Stomach (tissue), 19 donors: Measurements from ENCODE around the gene WNT6. TPM values are rescaled to one million over a fixed set of nuclear protein-coding genes. Genes with fewer than 3 reads are reported as not detected.
A peak's percentile ranks its signal among the peaks of the same experiment; 100 is the strongest.

Experiments
- DNase-seq, 2 donors: peaks; one replicate each; pipeline versions ENCODE4 v3.0.0 to v3.0.0-alpha.2; 2013 to 2019
- H3K27ac ChIP-seq, 5 donors: fragments of 200-600 bp in 4 of 5; sonication (generic) in 4 of 5; one replicate each; pipeline ENCODE4 v1.5.1; 2013 to 2019; ENCODE audit warnings: mild to moderate bottlenecking in 1 of 5, moderate library complexity in 1 of 5
- H3K27me3 ChIP-seq, 3 donors: fragments of 200-600 bp; sonication (generic); one replicate each; pipeline ENCODE4 v1.5.1; 2017 to 2019; ENCODE audit warnings: mixed run types in 1 of 3
- H3K36me3 ChIP-seq, 4 donors: fragments of 200-600 bp; sonication (generic); 1 replicate in 3 of 4; 2 replicates in 1 of 4; pipeline ENCODE4 v1.5.1; 2016 to 2019
- H3K4me1 ChIP-seq, 4 donors: fragments of 200-600 bp; sonication (generic); one replicate each; pipeline ENCODE4 v1.5.1; 2016 to 2019
- H3K4me3 ChIP-seq, 4 donors: fragments of 200-600 bp; sonication (generic) in 3 of 4; one replicate each; pipeline ENCODE4 v1.5.1; 2016 to 2019; ENCODE audit warnings: mild to moderate bottlenecking in 1 of 4
- H3K9me3 ChIP-seq, 4 donors: fragments of 200-600 bp; sonication (generic); one replicate each; pipeline ENCODE4 v1.5.1; 2016 to 2019
- CTCF ChIP-seq, 7 experiments: fragments of 450-650 bp in 4 of 7; fragments of 200-600 bp in 3 of 7; sonication (generic) in 3 of 7; IDR thresholded peaks; one replicate each; pipeline ENCODE4 v1.5.1; 2016 to 2019; ENCODE audit warnings: antibody characterized with exemption in 7 of 7, control low read depth in 2 of 7, mild to moderate bottlenecking in 1 of 7
- EP300 ChIP-seq: sonication (generic); formaldehyde crosslinking; IDR thresholded peaks from one replicate; pipeline ENCODE4 v1.6.1; 2017; ENCODE audit warnings: antibody characterized with exemption
- POLR2A ChIP-seq, 4 donors: fragments of 450-650 bp; IDR thresholded peaks; one replicate each; pipeline ENCODE4 v1.6.1; 2016; ENCODE audit warnings: antibody characterized with exemption in 4 of 4, control low read depth in 2 of 4, mild to moderate bottlenecking in 1 of 4, moderate library complexity in 1 of 4
- POLR2AphosphoS5 ChIP-seq, 3 donors: sonication (generic); formaldehyde crosslinking; IDR thresholded peaks; one replicate each; pipeline ENCODE4 v1.6.1; 2016; ENCODE audit warnings: antibody characterized with exemption in 3 of 3
- WGBS, 5 donors: extraction: QIAGEN DNeasy Blood & Tissue Kit in 3 of 5; methylation state at CpG; one replicate each; pipeline versions ENCODE4 v1.1.5 to v1.1.7; 2013 to 2018; 5-methylcytosine and 5-hydroxymethylcytosine counted together
- intact Hi-C: fragments of 100-400 bp; cut with DNase I; formaldehyde crosslinking; loops from one replicate; pipeline ENCODE4 v1.15.1; 2023; ENCODE audit warnings: low total_unique reads
- long read RNA-seq, 10 donors: transcript quantifications; one replicate each; lab custom pipeline, GENCODE V29; 2026
- polyA plus RNA-seq, 3 donors: library from polyadenylated mRNA; stranded (reverse); fragments of 200-250 nt; gene quantifications; one replicate each; pipeline ENCODE4 v1.2.3, GENCODE V29; 2013
- total RNA-seq, 5 donors: library from RNA; depleted of rRNA; stranded (reverse); fragments of >200 nt; gene quantifications; one replicate each; pipeline versions ENCODE4 v1.1.0 to v1.2.3, GENCODE V29; 2014 to 2016
- donor health status: healthy with polysubstance abuse.
- donor health status: Bipolar disorder and iron deficiency.
- donor health status: healthy.

The WNT6 gene
- total RNA-seq (1 to 10 TPM in 2 of 5 donors, not detected in 3; 1.8 to 3.3 TPM), polyA plus RNA-seq (1 to 10 TPM in 1 of 3 donors, under 1 TPM in 2; 0.25 to 2.9 (median 0.76) TPM)
- long read RNA-seq, donor 1: 0 reads
- long read RNA-seq, donor 2: 0 reads
- long read RNA-seq, donor 3: 0 reads
- long read RNA-seq, donor 4: 0 reads
- long read RNA-seq, donor 5: 0 reads
- long read RNA-seq, donor 6: 0 reads
- long read RNA-seq, donor 7: 0 reads
- long read RNA-seq, donor 8: 0 reads
- long read RNA-seq, donor 9: 0 reads
- long read RNA-seq, donor 10: 0 reads

GRCh38 chr2:218859556-218859987 is at the start of gene WNT6:
Gene WNT6 (plus strand): TSS chr2:218859805. CDS start chr2:218860038, 233 bp downstream.
- intact Hi-C loops: loop anchor here (10.0 kb wide), 1 partner anchor 155 kb away; no protein-coding TSS in a partner anchor
- H3K9me3 ChIP-seq: no peaks in the 10 kb centered on the region
- DNase-seq: peak in 1 of 2 donors; percentile 62
- 0 to 1% (median 1%) methylated on average over 19 to 64 of the region's 64 CpGs for WGBS, 5 donors
- H3K27me3 ChIP-seq: peaks cover 25 to 100% (median 79%) of the 10 kb centered on the region in 3 donors
- H3K4me3 ChIP-seq: peak within 1 kb of the TSS; percentile 35 to 51 (median 44)
- H3K27ac ChIP-seq: peak within 1 kb of the TSS in 3 of 5 donors; percentile 26 to 51 (median 44)
- no peak for TF ChIP-seq POLR2AphosphoS5 (IDR thresholded peaks at IDR 0.05)
- no peak for TF ChIP-seq CTCF (IDR thresholded peaks at IDR 0.05)
- TF ChIP-seq EP300: no peak
- no peak for TF ChIP-seq POLR2A (IDR thresholded peaks at IDR 0.05)
- peaks cover 24 to 32% (median 27%) of the 10 kb centered on the region in 4 donors for H3K4me1 ChIP-seq
- H3K36me3 ChIP-seq: no peaks in the 10 kb centered on the region

GRCh38 chr2:218810256-218810655 is 49.3 kb upstream of the WNT6 start:
- Histone ChIP-seq H3K4me1 (peaks cover 0 to 18% (median 0%) of the 10 kb centered on the region in 4 donors), H3K27me3 (no peaks in the 10 kb centered on the region), H3K27ac (no peak overlapping the region), H3K4me3 (no peak overlapping the region), H3K36me3 (peaks cover 0 to 34% (median 30%) of the 10 kb centered on the region in 4 donors), H3K9me3 (no peaks in the 10 kb centered on the region)
- DNase-seq: no peak
- WGBS, 5 donors: 70 to 78% (median 71%) methylated on average over 2 of the region's 2 CpGs
- no peak for TF ChIP-seq CTCF (IDR thresholded peaks at IDR 0.05)
- TF ChIP-seq POLR2AphosphoS5 (IDR thresholded peaks at IDR 0.05): no peak
- no peak for TF ChIP-seq POLR2A (IDR thresholded peaks at IDR 0.05)
- no peak for TF ChIP-seq EP300
- intact Hi-C loops: no loop called here

GRCh38 chr2:218811382-218811781 is 48.2 kb upstream of the WNT6 start:
- Histone ChIP-seq H3K27me3 (no peaks in the 10 kb centered on the region), H3K36me3 (peaks cover 0 to 45% (median 40%) of the 10 kb centered on the region in 4 donors), H3K4me3 (no peak overlapping the region), H3K27ac (no peak overlapping the region), H3K4me1 (peaks cover 0 to 18% (median 0%) of the 10 kb centered on the region in 4 donors), H3K9me3 (no peaks in the 10 kb centered on the region)
- no peak for TF ChIP-seq EP300
- no peak for TF ChIP-seq POLR2AphosphoS5 (IDR thresholded peaks at IDR 0.05)
- no peak for TF ChIP-seq CTCF (IDR thresholded peaks at IDR 0.05)
- no peak for TF ChIP-seq POLR2A (IDR thresholded peaks at IDR 0.05)
- no peak for DNase-seq
- intact Hi-C loops: no loop called here
- 53 to 80% (median 75%) methylated on average over 3 to 4 of the region's 4 CpGs for WGBS, 5 donors

- no peak for DNase-seq
- no peak overlapping the region for H3K4me3 ChIP-seq
- intact Hi-C loops: no loop called here
- H3K27me3 ChIP-seq: no peaks in the 10 kb centered on the region
- H3K27ac ChIP-seq: no peak overlapping the region
- 92 to 98% (median 96%) methylated on average over 20 to 21 of the region's 21 CpGs for WGBS, 5 donors
- H3K9me3 ChIP-seq: no peaks in the 10 kb centered on the region
- TF ChIP-seq POLR2A (IDR thresholded peaks at IDR 0.05) (no peak), EP300 (no peak), POLR2AphosphoS5 (IDR thresholded peaks at IDR 0.05) (no peak), CTCF (IDR thresholded peaks at IDR 0.05) (no peak)
- peaks cover 0 to 14% (median 0%) of the 10 kb centered on the region in 4 donors for H3K4me1 ChIP-seq
- peaks cover 0 to 50% (median 46%) of the 10 kb centered on the region in 4 donors for H3K36me3 ChIP-seq
These were observed 47.3 kb upstream of the WNT6 start for GRCh38 chr2:218812096-218812815.
